Measurements from ENCODE around the gene ISG20L2.

Gene ISG20L2

DNA sequence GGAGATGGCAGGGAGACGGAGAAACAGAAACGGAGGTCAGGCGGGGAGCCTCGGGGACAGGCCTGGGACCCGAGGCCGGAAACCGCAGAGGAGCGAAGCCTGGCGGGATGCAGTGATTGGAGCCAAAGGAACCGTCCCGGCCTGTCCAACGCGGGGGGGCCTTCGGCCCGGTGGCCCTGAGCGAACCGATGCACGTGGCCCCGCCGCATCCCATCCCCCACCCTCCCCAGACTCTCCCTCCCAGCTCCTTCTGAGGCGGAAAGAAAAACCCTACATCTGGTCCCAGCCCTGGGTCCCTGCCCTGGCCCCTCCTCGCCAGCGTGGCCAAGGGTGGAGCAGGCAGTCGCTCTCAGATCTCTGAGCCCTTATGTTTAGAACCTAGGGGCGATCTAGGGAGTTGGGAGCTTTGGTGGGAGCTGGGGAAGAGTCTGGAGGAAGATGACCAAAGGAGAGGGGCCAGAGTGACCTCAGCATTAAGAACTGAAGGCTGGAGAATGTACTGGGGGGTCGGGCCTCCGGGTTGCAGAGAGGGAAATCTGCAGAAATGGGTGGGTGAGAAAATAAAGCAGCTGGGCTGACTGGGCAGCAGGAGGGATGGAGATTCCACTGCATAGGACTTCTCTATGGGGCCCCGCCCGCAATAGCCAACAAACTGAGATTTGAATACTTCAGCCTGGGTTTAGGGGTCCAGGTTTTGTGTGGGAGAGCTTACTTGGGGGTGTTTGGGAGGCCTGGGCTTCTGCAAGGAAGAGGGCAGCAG, 21.7 kb downstream of the ISG20L2 start:
- no peak for DNase-seq (ENCODE audit: low read depth)

DNA sequence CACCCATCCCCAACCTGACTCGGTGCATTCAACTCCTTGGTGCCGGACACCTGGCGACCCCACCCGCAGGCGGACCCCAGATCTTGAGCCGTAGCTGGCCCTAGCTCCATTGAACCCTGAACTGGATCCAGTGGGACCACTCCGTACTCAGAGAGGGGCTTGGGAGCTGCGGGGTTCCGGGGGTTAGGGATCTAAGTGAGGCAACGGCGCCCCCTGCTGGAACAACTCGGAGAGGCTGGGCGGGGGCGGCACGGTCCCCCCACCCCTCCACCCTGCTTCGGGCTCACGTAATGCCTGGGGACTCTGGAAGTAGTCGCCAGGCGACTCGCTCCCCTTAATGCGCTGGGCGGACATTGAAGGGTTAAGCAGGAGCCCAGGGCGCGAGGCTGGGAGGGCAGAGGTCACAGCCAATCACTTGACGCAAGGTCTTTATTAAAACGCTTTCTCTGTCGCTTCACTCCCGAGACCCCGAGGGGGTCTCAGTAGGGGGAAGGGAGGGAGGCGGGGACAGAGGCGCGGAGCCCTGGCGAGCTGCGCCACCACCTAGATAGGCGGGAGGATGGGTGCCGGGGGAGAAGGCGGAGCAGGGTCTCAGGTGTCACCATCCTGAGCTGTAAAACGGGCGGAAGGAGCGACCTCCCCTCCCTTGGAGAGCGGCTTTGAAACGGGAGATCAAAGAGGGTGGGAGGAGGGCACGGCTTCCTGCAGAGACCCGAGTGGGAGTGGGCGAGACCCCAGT, 22.5 kb downstream of the ISG20L2 start:
- DNase-seq (ENCODE audit: low read depth) = no peak

GRCh38 chr1:156705321-156705917, 23.1 kb downstream of the ISG20L2 start, which contains the start of gene CRABP2:
Gene CRABP2, minus strand, starts transcription at chr1:156705583. Its CDS starts 137 bp downstream, at chr1:156705446.
- DNase-seq (ENCODE audit: low read depth) = no peak

DNA sequence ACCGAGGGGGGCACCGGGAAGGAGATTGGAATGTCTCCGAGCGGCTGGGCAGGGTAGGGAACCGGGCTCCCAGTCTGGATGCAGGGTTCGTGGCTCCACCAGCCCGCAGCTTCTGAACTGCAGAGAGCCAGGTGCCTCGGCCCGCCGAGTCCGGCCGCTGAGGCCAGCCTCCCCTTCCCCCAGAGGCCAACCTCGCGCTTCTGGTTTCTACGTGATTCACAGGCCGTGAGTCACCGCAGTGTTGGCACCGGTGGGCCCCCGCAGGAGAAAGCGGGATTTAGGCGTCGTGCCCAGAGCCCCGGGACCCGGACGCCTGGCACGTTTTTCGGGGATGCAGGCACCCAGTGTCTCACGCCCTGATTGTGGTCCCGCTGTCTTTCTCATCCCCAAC, 23.6 kb downstream of the ISG20L2 start:
- DNase-seq (ENCODE audit: low read depth) = no peak

GRCh38 chr1:156704166-156704711, 24.3 kb downstream of the ISG20L2 start:
- DNase-seq (ENCODE audit: low read depth) = no peak

- no peak for DNase-seq (ENCODE audit: low read depth)
Measured at GRCh38 chr1:156703741-156704140, 24.8 kb downstream of the ISG20L2 start.

- DNase-seq (ENCODE audit: low read depth) = no peak
Measured at GRCh38 chr1:156703336-156703735, 25.2 kb downstream of the ISG20L2 start.

GRCh38 chr1:156700736-156701531, 27.6 kb downstream of the ISG20L2 start:
- DNase-seq (ENCODE audit: low read depth) = no peak

DNA sequence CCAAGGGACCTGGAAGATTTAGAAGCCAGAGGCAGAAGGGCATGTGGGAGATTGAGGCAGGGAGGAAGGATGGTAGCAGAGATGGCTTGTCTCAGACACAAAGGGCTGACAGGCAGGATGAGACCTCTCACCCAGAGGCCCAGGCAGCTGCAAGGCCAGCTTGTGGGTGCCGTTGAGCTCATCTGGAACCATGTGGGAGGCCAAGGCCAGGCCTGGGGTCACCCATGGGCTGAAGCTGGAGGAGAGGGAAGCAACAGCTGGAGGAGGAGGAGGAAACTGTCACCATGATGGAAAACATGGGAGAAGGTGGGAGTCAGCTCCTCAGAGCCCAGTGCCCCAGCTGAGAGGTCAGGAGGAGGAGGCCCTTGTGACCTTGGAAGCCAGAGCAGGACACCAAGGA, 29.6 kb downstream of the ISG20L2 start:
- no peak for DNase-seq (ENCODE audit: low read depth)

DNA sequence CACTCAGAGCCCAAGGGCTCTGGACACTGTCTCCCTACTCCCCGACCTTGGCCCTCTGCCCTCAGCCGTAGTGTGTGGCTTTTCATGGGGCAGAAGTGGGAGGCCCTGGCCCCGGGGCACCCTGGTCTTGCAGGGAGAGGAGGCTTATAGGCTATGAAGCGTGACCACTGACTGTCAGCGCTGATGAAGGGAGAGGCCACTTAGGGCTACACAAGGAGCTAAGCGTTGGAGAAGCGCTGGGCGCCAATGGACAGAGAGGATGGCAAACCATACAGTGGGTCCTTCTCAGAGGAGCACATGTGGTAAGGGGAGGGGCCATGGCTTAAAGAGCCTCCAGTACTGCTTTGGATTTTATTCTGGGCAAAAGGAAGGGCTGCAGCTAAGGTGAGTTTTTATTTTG, 31.1 kb downstream of the ISG20L2 start:
- DNase-seq (ENCODE audit: low read depth) = no peak

DNA sequence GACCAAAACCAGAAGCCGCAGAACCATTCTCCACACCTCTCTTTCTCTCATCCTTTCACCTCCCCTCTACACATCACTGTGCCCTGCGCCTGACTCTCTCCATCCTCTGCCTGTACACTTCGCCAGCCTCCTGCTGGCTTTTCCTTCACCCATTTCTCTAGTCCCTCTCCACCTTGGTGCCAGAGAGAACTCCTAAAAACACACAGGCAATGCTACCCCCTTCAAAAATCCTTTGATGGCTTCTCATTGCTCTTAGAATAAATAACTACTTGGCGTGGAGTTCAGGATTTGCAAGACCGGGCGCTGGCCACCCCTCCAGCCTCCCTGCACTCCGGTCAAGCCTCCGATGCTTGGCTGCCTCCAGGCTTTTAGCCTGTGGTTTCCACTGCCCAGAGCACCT, 31.8 kb downstream of the ISG20L2 start:
- DNase-seq (ENCODE audit: low read depth) = no peak

- no peak for DNase-seq (ENCODE audit: low read depth)
Measured at GRCh38 chr1:156694690-156694962, 33.9 kb downstream of the ISG20L2 start.

DNA sequence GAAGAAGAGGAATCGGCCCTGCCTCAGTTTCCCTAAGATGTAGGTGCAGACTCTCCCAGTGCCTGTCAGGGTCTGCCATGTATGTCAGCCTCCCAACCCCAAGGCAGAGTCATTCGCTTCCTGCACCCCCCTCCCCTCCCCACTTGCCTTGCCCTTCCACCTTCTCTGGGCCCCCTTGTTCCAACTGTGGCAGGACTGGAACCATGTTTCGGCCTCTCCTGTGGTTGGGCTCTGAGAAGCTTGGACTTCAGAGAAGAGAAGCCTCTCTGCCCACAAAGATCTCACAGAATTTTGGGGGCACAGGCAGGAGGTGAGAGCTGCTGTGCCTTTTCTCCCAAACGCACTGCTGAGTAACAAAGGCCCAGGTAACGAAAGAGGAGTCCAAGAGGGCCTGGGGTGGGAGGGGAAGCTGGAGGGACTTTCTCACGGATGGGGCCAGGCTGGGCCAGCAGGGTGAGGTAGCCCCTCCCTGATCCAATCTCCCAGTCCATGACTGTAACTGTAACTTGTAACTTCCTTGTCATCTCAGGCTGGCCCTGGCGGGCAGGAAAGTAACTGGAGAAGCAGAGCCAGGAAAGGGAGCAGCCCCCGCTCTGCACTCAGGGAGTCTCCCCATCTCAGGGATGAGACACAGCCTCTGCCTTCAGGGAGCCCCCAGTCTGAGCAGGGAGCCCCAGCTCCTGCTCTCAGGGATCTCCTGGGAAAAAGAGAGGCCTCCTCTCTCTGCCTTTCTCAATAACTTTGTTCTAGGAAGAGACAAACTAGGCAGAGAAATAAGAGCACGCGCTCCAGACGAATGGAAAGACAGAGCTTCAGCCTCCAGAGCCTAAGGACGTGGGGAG, 34.5 kb downstream of the ISG20L2 start:
- DNase-seq (ENCODE audit: low read depth) = no peak

- DNase-seq (ENCODE audit: low read depth) = no peak
Measured at GRCh38 chr1:156692925-156693847, 35.4 kb downstream of the ISG20L2 start.

GRCh38 chr1:156692441-156692924, 36.1 kb downstream of the ISG20L2 start:
- DNase-seq (ENCODE audit: low read depth) = no peak

- no peak for DNase-seq (ENCODE audit: low read depth)
Measured at GRCh38 chr1:156691665-156692440, 36.7 kb downstream of the ISG20L2 start.

DNA sequence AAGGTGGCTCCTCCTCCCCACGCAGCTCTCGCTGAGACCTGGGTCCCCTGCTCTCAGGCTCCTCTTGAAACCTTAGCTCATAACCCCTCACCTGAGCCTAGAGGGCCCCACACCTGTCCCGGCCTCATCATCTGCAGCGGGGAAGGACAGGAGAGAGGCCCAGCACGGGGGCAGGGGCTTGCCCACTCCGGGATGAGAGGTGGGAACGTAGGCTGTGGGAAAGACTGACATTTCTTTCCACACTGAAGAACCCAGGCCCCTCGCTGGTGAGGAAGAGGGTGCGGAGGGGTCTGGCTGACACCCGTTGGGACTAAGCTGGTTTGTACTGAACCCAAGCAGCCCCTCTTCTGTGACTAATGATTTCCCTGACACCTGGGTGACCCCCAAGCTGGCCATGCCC, 37.4 kb downstream of the ISG20L2 start:
- no peak for DNase-seq (ENCODE audit: low read depth)

- no peak for DNase-seq (ENCODE audit: low read depth)
Measured at GRCh38 chr1:156690675-156691036, 37.9 kb downstream of the ISG20L2 start.

- DNase-seq (ENCODE audit: low read depth) = no peak
Measured at GRCh38 chr1:156689953-156690674, 38.5 kb downstream of the ISG20L2 start.
